IMR-90 (cell line): ENCODE results near the gene CCL11. TPM values are rescaled to one million over a fixed set of nuclear protein-coding genes. Genes with fewer than 3 reads are reported as not detected.

Experiments
- ATAC-seq: fragments of 200-7000 bp; cut with Tn5 transposase; 2 replicates; pipeline ENCODE4 v1.9.1; 2020; ENCODE audit warnings: low read depth, mild to moderate bottlenecking, moderate library complexity
- BruUV-seq: library from RNA; stranded (reverse); fragments of 400-500 nt; replicated peaks from 2 replicates; lab custom pipeline; 2021; lab: Mats Ljungman, UMichigan
- CTCF ChIA-PET: fragments of 300-600 bp; formaldehyde crosslinking; extraction: SDS; loops from one replicate; lab custom pipeline; 2021; ENCODE audit warnings: antibody characterized with exemption; lab: Yijun Ruan, JAX
- POLR2A ChIA-PET: fragments of 300-600 bp; sonication (Branson Sonifier 250); formaldehyde crosslinking; loops from one replicate; lab custom pipeline; 2022; ENCODE audit warnings: antibody characterized with exemption; ENCODE audit not compliant: unreplicated experiment; lab: Charles Lee
- DNase-seq: peaks from one replicate; pipeline ENCODE4 v3.0.0; 2013
- H2AFZ ChIP-seq: replicated peaks from 2 replicates; pipeline ENCODE3; 2013; ENCODE audit warnings: low read length, mild to moderate bottlenecking; ENCODE audit not compliant: poor library complexity
- H2AK5ac ChIP-seq: 2 replicates; pipeline ENCODE4 v1.6.1; 2013; ENCODE audit warnings: low read depth, low read length, inconsistent platforms
- H2AK9ac ChIP-seq: replicated peaks from 2 replicates; pipeline ENCODE3; 2013; ENCODE audit warnings: mild to moderate bottlenecking, low read depth, low read length, moderate library complexity; ENCODE audit not compliant: poor library complexity
- H2BK120ac ChIP-seq: 2 replicates; pipeline ENCODE4 v1.6.1; 2013; ENCODE audit warnings: low read depth, low read length, inconsistent platforms
- H2BK15ac ChIP-seq: 3 replicates; pipeline ENCODE4 v1.6.1; 2013; ENCODE audit warnings: low read depth, low read length, inconsistent platforms
- H2BK20ac ChIP-seq: 2 replicates; pipeline ENCODE4 v1.6.1; 2013; ENCODE audit warnings: low read depth, mild to moderate bottlenecking, inconsistent platforms, low read length, moderate library complexity
- H2BK5ac ChIP-seq: 2 replicates; pipeline ENCODE4 v1.6.1; 2013; ENCODE audit warnings: mild to moderate bottlenecking, low read depth, low read length, inconsistent platforms; ENCODE audit not compliant: poor library complexity, severe bottlenecking
- H3K14ac ChIP-seq: replicated peaks from 2 replicates; pipeline ENCODE4 v1.6.1; 2013; ENCODE audit warnings: low read depth, low read length, inconsistent platforms
- H3K18ac ChIP-seq: 2 replicates; pipeline ENCODE4 v1.6.1; 2013; ENCODE audit warnings: low read depth, low read length, control low read depth
- H3K23ac ChIP-seq: 2 replicates; pipeline ENCODE4 v1.6.1; 2013; ENCODE audit warnings: low read depth, low read length, inconsistent platforms
- H3K27ac ChIP-seq: 2 replicates; pipeline ENCODE4 v1.5.1; 2013; ENCODE audit warnings: mild to moderate bottlenecking, control low read depth, low read length; ENCODE audit not compliant: insufficient read depth
- H3K27me3 ChIP-seq: 2 replicates; pipeline ENCODE4 v1.6.1; 2013; ENCODE audit warnings: low read length; ENCODE audit not compliant: control insufficient read depth, insufficient read depth
- H3K36me3 ChIP-seq: 2 replicates; pipeline ENCODE4 v1.6.1; 2013; ENCODE audit warnings: low read length, mixed read lengths; ENCODE audit not compliant: control insufficient read depth, insufficient read depth
- H3K4ac ChIP-seq: 2 replicates; pipeline ENCODE4 v1.6.1; 2013; ENCODE audit warnings: low read depth, low read length, inconsistent platforms
- H3K4me1 ChIP-seq: 2 replicates; pipeline ENCODE4 v1.6.1; 2013; ENCODE audit warnings: low read length, mixed read lengths; ENCODE audit not compliant: control insufficient read depth, insufficient read depth
- H3K4me2 ChIP-seq: 2 replicates; pipeline ENCODE4 v1.6.1; 2013; ENCODE audit warnings: low read depth, mild to moderate bottlenecking, control low read depth, low read length, moderate library complexity
- H3K4me3 ChIP-seq: 2 replicates; pipeline ENCODE4 v1.5.1; 2013; ENCODE audit warnings: low read depth, mild to moderate bottlenecking, control low read depth, low read length, moderate library complexity; ENCODE audit not compliant: insufficient read depth
- H3K56ac ChIP-seq: 2 replicates; pipeline ENCODE4 v1.6.1; 2013; ENCODE audit warnings: low read length, inconsistent platforms; ENCODE audit not compliant: insufficient read depth; ENCODE audit errors: extremely low read depth
- H3K79me1 ChIP-seq, 2 experiments: 2 replicates each; pipeline ENCODE4 v1.6.1; 2013; ENCODE audit warnings: low read length in 2 of 2, inconsistent platforms in 1 of 2, low read depth in 1 of 2
- H3K9ac ChIP-seq: 2 replicates; pipeline ENCODE4 v1.6.1; 2013; ENCODE audit warnings: low read depth, low read length, control low read depth
- H3K9me1 ChIP-seq: 2 replicates; pipeline ENCODE4 v1.6.1; 2013; ENCODE audit warnings: low read length, inconsistent platforms; ENCODE audit not compliant: insufficient read depth
- H3K9me3 ChIP-seq: 2 replicates; pipeline ENCODE4 v1.6.1; 2013; ENCODE audit warnings: low read length; ENCODE audit not compliant: control insufficient read depth, insufficient read depth
- H4K20me1 ChIP-seq: 2 replicates; pipeline ENCODE4 v1.6.1; 2013; ENCODE audit warnings: low read length, inconsistent platforms; ENCODE audit not compliant: insufficient read depth
- H4K5ac ChIP-seq: 2 replicates; pipeline ENCODE4 v1.6.1; 2013; ENCODE audit warnings: mild to moderate bottlenecking, low read depth, low read length, control low read depth
- H4K8ac ChIP-seq, 2 experiments: 2 replicates each; pipeline ENCODE4 v1.6.1; 2013; ENCODE audit warnings: low read depth in 2 of 2, low read length in 2 of 2, control low read depth in 1 of 2, inconsistent platforms in 1 of 2
- H4K91ac ChIP-seq: 2 replicates; pipeline ENCODE4 v1.6.1; 2013; ENCODE audit warnings: low read depth, low read length, inconsistent platforms; ENCODE audit not compliant: insufficient read depth
- CEBPB ChIP-seq: IDR thresholded peaks from 2 replicates; pipeline ENCODE4 v1.6.1; 2012; ENCODE audit warnings: low read depth, low read length, improper control_type of control experiment
- CHD1 ChIP-seq: IDR thresholded peaks from 2 replicates; pipeline ENCODE4 v1.6.1; 2012; ENCODE audit warnings: low read depth, low read length, improper control_type of control experiment
- MAFK ChIP-seq: IDR thresholded peaks from 2 replicates; pipeline ENCODE4 v1.6.1; 2012; ENCODE audit warnings: low read depth, low read length, improper control_type of control experiment
- MAZ ChIP-seq: IDR thresholded peaks from 2 replicates; pipeline ENCODE4 v1.6.1; 2012; ENCODE audit warnings: low read depth, mild to moderate bottlenecking, low read length, improper control_type of control experiment, moderate library complexity, borderline replicate concordance
- MXI1 ChIP-seq: IDR thresholded peaks from 2 replicates; pipeline ENCODE4 v1.6.1; 2012; ENCODE audit warnings: low read depth, mild to moderate bottlenecking, low read length, moderate library complexity, borderline replicate concordance
- POLR2A ChIP-seq: IDR thresholded peaks from 2 replicates; pipeline ENCODE4 v1.6.1; 2012; ENCODE audit warnings: mild to moderate bottlenecking, low read depth, low read length
- RAD21 ChIP-seq: IDR thresholded peaks from 2 replicates; pipeline ENCODE4 v1.6.1; 2012; ENCODE audit warnings: low read length, improper control_type of control experiment
- RCOR1 ChIP-seq: IDR thresholded peaks from 2 replicates; pipeline ENCODE4 v1.6.1; 2012; ENCODE audit warnings: mild to moderate bottlenecking, low read length, improper control_type of control experiment; ENCODE audit not compliant: insufficient replicate concordance
- RFX5 ChIP-seq: IDR thresholded peaks from 2 replicates; pipeline ENCODE4 v1.8.0; 2012; ENCODE audit warnings: low read depth, mild to moderate bottlenecking, low read length, moderate library complexity
- USF2 ChIP-seq: fragments of 150-350 bp; IDR thresholded peaks from 2 replicates; pipeline ENCODE4 v1.6.1; 2017; ENCODE audit warnings: mild to moderate bottlenecking, antibody characterized with exemption, low read length, low read depth
- WGBS, 2 experiments: methylation state at CpG; one replicate each; pipeline versions ENCODE4 v1.1.5 to v1.1.7; 2013; ENCODE audit warnings: missing lambda C conversion rate in 2 of 2; ENCODE audit not compliant: insufficient read length in 1 of 2; ENCODE audit errors: extremely low coverage in 2 of 2; 5-methylcytosine and 5-hydroxymethylcytosine counted together
- dilution Hi-C: fragments of 300-500 bp; cut with HindIII; formaldehyde crosslinking; loops from one replicate; pipeline ENCODE4 v1.14.3; 2018; ENCODE audit warnings: low sequenced_read_pairs; ENCODE audit not compliant: unreplicated experiment
- in situ Hi-C: fragments of 300-500 bp; cut with MboI; formaldehyde crosslinking; loops from 3 replicates; pipeline ENCODE4 v1.14.3; 2019; ENCODE audit warnings: low sequenced_read_pairs, inconsistent platforms, mixed read lengths
- intact Hi-C: fragments of 100-400 bp; cut with micrococcal nuclease; formaldehyde crosslinking; loops from 2 replicates; pipeline ENCODE4 v1.10.0; 2022
- polyA plus RNA-seq, 3 experiments: library from polyadenylated mRNA; depleted of rRNA; stranded (reverse); fragments of >200 nt; gene quantifications; 2 replicates each; pipeline ENCODE4 v1.2.3, GENCODE V29; 2012; ENCODE audit warnings: low replicate concordance in 1 of 3
- total RNA-seq: library from RNA; depleted of rRNA; stranded (reverse); fragments of >200 nt; gene quantifications from 2 replicates; pipeline ENCODE4 v1.2.3, GENCODE V29; 2012

The CCL11 gene
- total and polyA plus RNA-seq, 2 of the 4 experiments (the other 2 are of a cell fraction), result not detected

GRCh38 chr17:34260861-34261260 is 24.7 kb upstream of the CCL11 start:
- CTCF ChIA-PET, result no interaction called here
- Histone ChIP-seq H4K91ac (no peak overlapping the region), H3K4me1 (0 out of 2 replicates have a peak, but pooled peaks cover 3% of the 10 kb centered on the region), H3K4ac (no peak overlapping the region), H3K36me3 (peaks cover 3% of the 10 kb centered on the region; the same call in 1 of the 2 replicates), H4K8ac (no peak overlapping the region), H2BK120ac (no peak overlapping the region), H4K5ac (no peak overlapping the region), H3K18ac (no peak overlapping the region), H3K27ac (no peak overlapping the region), H3K9ac (no peak overlapping the region), H3K56ac (no peak overlapping the region), H3K23ac (no peak overlapping the region), H3K4me2 (no peak overlapping the region), H3K4me3 (no peak overlapping the region), H3K79me1 (no peaks in the 10 kb centered on the region), H2BK15ac (no peak overlapping the region), H3K27me3 (no peaks in the 10 kb centered on the region), H2BK20ac (no peak overlapping the region), H3K14ac (no peak overlapping the region), H4K20me1 (no peaks in the 10 kb centered on the region), H3K9me1 (no peaks in the 10 kb centered on the region), H2AK9ac (no peak overlapping the region), H2AK5ac (no peak overlapping the region), H3K9me3 (no peaks in the 10 kb centered on the region), H2BK5ac (no peak overlapping the region), H2AFZ (no peak overlapping the region)
- intact Hi-C loops (loop anchor here (5.0 kb wide), 1 partner anchor 1111 kb away; the partner anchor contains the start of gene SLFN11), in situ Hi-C loops (loop anchor here (25.0 kb wide), 1 partner anchor 851 kb away; the partner anchor contains the start of genes FNDC8 and RAD51D), dilution Hi-C loops (no loop called here)
- BruUV-seq, result no TSS peak
- POLR2A ChIA-PET, result no interaction called here
- no peak for DNase-seq
- TF ChIP-seq MXI1 (no peak), MAZ (no peak), MAFK (no peak), RCOR1 (no peak), CHD1 (no peak), POLR2A (no peak), RAD21 (no peak), RFX5 (no peak), USF2 (no peak), CEBPB (no peak)
- no peak for ATAC-seq
- 42% methylated on average over 2 of the region's 4 CpGs; no CpG with 5 or more reads in 1 of the 2 experiments for WGBS, 2 experiments
